GM18858 (cell line): ENCODE results near the gene RPL7A.
A peak's percentile ranks its signal among the peaks of the same experiment; 100 is the strongest.
"Not testable (repeated sequence)": the region's sequence is repeated elsewhere in the genome, so short reads cannot be mapped to it uniquely, and the experiment has no call there.

Experiments
- ATAC-seq: cut with Tn5 transposase; IDR thresholded peaks from one replicate; pipeline ENCODE4 v1.9.1; 2021; ENCODE audit not compliant: unreplicated experiment

RPL7A gene

GRCh38 chr9:133327834-133328484 is 20.1 kb upstream of the RPL7A start:
- ATAC-seq: no peak

- not testable (repeated sequence) for ATAC-seq
These were observed 18.5 kb upstream of the RPL7A start for GRCh38 chr9:133329306-133330156.

- ATAC-seq: no peak
These were observed 16.8 kb upstream of the RPL7A start for GRCh38 chr9:133331221-133331620.

GRCh38 chr9:133331641-133332380 is 16.2 kb upstream of the RPL7A start:
- no peak for ATAC-seq

- no peak for ATAC-seq
These were observed 15.7 kb upstream of the RPL7A start for GRCh38 chr9:133332381-133332730.

- no peak for ATAC-seq
These were observed 15.0 kb upstream of the RPL7A start for GRCh38 chr9:133333011-133333410.

GRCh38 chr9:133333566-133333965 is 14.5 kb upstream of the RPL7A start:
- no peak for ATAC-seq

GRCh38 chr9:133334161-133334560 is 13.9 kb upstream of the RPL7A start:
- ATAC-seq: no peak

- ATAC-seq: not testable (repeated sequence)
These were observed 13.1 kb upstream of the RPL7A start for GRCh38 chr9:133334888-133335287.

- peak; percentile 65 for ATAC-seq
These were observed 11.8 kb upstream of the RPL7A start, which contains the start of gene SURF6 for GRCh38 chr9:133335924-133336811. Gene SURF6 (minus strand): TSS chr9:133336188. CDS start chr9:133336132, 56 bp downstream.

- no peak for ATAC-seq
These were observed 8.4 kb upstream of the RPL7A start for GRCh38 chr9:133339641-133340040.

- no peak for ATAC-seq
These were observed 7.8 kb upstream of the RPL7A start for GRCh38 chr9:133340256-133340655.

- no peak for ATAC-seq
These were observed 7.1 kb upstream of the RPL7A start for GRCh38 chr9:133340916-133341315.

- no peak for ATAC-seq
These were observed 6.5 kb upstream of the RPL7A start for GRCh38 chr9:133341369-133342068.

GRCh38 chr9:133342069-133342406 is 6.0 kb upstream of the RPL7A start:
- ATAC-seq: no peak

- no peak for ATAC-seq
These were observed 5.4 kb upstream of the RPL7A start for GRCh38 chr9:133342570-133342969.

- ATAC-seq: no peak
These were observed 3.9 kb upstream of the RPL7A start for GRCh38 chr9:133344071-133344470.

- no peak for ATAC-seq
These were observed 3.0 kb upstream of the RPL7A start for GRCh38 chr9:133344979-133345378.

- ATAC-seq: no peak
These were observed 2.4 kb upstream of the RPL7A start for GRCh38 chr9:133345596-133345995.
